Ureter (tissue), 1 donor: ENCODE data around the gene SPEF2. TPM values are rescaled to one million over a fixed set of nuclear protein-coding genes. Genes with fewer than 3 reads are reported as not detected.

Source experiments
- DNase-seq: peaks from one replicate; pipeline ENCODE4 v3.0.0-alpha.2; 2020; ENCODE audit warnings: low spot score
- total RNA-seq: library from RNA; stranded (reverse); gene quantifications from one replicate; pipeline ENCODE4 v1.2.4, GENCODE V29; 2023
- donor health status: DM: yes; HTN: yes; CAD: no.

Gene SPEF2, protein sequence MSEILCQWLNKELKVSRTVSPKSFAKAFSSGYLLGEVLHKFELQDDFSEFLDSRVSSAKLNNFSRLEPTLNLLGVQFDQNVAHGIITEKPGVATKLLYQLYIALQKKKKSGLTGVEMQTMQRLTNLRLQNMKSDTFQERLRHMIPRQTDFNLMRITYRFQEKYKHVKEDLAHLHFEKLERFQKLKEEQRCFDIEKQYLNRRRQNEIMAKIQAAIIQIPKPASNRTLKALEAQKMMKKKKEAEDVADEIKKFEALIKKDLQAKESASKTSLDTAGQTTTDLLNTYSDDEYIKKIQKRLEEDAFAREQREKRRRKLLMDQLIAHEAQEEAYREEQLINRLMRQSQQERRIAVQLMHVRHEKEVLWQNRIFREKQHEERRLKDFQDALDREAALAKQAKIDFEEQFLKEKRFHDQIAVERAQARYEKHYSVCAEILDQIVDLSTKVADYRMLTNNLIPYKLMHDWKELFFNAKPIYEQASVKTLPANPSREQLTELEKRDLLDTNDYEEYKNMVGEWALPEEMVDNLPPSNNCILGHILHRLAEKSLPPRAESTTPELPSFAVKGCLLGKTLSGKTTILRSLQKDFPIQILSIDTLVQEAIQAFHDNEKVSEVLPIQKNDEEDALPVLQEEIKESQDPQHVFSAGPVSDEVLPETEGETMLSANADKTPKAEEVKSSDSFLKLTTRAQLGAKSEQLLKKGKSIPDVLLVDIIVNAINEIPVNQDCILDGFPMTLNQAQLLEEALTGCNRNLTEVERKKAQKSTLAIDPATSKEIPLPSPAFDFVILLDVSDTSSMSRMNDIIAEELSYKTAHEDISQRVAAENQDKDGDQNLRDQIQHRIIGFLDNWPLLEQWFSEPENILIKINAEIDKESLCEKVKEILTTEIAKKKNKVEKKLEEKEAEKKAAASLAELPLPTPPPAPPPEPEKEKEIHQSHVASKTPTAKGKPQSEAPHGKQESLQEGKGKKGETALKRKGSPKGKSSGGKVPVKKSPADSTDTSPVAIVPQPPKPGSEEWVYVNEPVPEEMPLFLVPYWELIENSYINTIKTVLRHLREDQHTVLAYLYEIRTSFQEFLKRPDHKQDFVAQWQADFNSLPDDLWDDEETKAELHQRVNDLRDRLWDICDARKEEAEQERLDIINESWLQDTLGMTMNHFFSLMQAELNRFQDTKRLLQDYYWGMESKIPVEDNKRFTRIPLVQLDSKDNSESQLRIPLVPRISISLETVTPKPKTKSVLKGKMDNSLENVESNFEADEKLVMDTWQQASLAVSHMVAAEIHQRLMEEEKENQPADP (N-terminal part only)
- total RNA-seq, result 12.9 TPM

DNA sequence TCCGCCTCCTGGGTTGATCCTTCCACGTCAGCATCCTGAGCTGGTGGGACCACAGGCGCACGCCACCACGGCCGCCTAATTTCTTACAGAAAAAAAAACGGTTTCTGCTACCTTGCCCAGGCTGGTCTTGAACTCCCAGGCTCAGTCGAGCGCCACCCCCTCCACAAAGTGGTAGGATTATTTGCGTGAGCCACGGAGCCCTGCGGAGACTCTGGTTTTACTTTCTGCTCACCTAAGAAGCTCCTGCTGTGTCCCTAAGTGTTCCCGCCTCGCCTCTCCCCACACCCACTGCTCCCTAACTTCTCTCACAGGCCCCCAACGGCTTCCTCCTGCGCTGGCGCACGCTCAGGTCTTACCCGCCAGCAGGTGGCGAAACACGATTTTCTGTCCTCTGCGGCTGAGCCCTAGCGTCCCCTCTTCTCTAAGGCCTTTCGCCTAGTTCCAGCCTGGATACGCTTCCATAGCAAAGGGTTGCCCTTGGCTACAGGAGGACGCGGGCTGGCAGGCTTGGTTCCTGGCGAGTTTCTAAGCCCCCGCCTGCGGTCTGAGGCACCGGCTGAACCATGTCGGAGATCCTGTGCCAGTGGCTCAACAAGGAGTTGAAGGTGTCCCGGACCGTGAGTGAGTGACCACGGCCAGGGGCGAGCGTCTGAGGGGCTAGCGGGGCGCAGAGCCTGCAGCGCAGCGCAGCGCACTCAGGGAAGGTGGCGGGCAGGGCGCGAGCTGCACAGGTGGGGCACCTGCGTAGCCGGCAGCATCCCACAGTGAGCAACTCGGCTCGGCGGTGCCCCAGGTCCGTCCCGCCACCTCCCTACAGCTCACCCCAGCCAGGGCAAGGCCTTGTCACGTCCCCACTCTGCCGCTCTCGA is at the start of gene SPEF2:
Gene SPEF2, plus strand, starts transcription at position 429 of the 869 bp plus-strand sequence. Its CDS starts 135 bp downstream, at position 564.
- peak; percentile 81 for DNase-seq

DNA sequence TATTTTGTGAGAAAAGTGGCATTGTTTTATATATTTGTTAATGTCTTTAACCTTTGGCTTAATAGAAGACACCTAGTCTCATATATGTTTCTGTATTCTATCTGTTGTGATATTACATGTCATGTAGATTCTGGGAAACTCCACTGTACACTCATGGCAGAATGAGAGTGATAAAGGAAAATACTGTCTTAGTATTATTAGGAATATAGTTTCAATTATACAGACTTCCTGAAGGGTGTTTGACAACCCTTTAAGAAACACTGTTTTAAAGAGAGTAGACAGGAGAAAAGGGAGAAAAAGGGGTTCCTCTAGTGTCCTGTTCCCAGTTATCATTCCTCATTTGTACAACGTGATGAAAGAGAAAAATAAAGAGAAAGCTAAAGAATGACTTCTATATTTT is 42.1 kb upstream of the SPEF2 start:
- DNase-seq, result no peak

- DNase-seq, result no peak
Observed at GRCh38 chr5:35587419-35587818, 30.2 kb upstream of the SPEF2 start.

DNA sequence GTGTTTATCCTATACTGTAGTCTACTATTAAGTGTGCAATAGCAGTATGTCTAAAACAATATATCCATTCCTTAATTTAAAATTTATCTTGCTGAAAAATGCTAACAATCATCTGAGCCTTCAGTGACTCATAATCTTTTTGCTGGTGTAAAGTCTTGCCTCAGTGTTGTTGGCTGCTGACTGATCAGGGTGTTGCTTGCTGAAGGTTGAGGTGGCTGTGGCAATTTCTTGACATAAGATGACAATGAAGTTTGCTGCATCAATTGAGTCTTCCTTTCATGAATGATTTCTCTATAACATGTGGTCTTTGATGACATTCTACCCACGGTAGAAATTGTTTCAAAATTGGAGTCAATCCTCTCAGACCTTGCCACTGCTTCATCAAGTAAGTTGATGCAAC is 24.3 kb upstream of the SPEF2 start:
- DNase-seq, result no peak

DNA sequence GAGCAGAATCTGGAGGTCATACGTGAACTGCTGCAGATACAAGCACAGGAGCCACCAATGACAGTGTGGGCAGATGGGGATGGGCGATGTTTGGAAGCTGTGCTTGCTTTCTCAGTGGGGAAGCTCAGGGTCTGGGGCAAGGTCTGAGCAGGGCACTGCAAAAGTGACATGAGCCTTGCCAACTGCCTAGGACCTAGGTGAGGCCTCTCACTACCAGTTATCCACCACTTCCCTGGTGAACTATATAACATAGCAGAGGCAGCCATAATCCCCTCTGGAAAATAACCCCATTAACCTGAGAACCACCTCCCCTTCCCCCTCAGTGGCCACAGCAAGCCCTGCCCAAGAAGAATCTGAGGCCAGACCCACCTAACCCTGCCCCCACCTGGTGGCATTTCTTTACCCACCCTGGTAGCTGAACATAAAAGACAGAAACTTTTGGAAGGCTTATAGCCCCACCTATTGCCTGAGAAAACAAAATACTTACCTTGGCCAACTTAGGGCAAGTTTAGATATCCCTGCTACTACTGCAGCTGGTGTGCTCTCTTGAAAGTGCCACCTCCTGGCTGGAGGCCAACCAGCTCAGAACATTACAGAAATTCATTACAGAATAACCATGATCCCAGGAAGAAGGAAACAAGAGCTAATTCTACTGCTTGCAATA is 18.8 kb upstream of the SPEF2 start:
- no peak for DNase-seq

DNA sequence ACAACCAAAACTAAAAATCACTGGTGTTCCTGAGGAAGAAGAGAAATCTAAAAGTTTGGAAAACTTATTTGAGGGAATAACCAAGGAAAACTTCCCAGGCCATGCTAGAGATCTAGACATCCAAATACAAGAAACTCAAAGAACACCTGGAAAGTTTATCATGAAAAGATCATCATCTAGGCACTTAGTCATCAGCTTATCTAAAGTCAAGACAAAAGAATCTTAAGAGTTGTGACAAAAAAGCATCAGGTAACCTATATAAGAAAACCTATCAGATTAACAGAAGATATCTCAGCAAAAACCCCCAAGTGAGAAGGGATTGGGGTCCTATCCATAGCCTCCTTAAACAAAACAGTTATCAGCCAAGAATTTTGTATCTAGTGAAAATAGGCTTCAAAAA is 17.1 kb upstream of the SPEF2 start:
- DNase-seq, result no peak

- DNase-seq, result no peak
Observed at GRCh38 chr5:35608881-35609779, 8.5 kb upstream of the SPEF2 start.

GRCh38 chr5:35617060-35617434 is 616 bp upstream of the SPEF2 start:
- no peak for DNase-seq

DNA sequence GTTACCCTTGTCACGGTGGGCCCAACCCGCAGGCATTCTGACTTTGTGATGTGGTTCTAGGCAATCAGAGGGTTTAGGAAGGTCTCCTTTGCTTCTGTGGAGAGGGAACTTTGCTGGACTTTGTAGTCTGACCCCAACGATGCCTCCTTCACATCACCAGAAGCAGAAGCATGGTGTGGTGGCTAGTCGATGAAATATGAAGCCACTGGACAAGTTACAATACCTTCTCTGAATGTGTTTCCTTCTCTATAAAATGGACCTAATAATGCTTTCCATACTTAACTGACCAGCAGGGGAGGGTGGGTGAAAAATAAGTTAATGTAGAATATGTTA is 607 bp downstream of the SPEF2 start:
- DNase-seq, result no peak

DNA sequence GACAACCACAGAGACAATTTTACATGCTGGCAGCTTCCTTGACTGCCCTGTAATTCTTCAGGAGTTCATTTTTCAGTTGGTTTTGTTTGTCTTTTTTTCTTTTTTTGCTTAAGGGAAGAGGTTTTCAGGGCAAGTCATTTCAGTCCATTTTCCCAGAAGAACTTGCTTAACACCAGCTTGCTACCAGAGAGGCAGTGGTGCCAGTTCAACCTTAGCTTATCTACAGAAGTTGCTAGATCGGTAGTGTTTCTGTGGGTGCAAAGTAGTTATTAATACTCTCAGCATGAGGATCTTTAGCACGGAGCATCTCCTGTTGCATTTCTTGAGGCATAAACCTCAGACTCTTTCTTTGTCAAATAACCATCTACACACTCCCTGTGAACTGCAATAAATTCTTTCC is 1.1 kb downstream of the SPEF2 start:
- no peak for DNase-seq

GRCh38 chr5:35622974-35623373 is 5.3 kb downstream of the SPEF2 start:
- DNase-seq, result no peak

DNA sequence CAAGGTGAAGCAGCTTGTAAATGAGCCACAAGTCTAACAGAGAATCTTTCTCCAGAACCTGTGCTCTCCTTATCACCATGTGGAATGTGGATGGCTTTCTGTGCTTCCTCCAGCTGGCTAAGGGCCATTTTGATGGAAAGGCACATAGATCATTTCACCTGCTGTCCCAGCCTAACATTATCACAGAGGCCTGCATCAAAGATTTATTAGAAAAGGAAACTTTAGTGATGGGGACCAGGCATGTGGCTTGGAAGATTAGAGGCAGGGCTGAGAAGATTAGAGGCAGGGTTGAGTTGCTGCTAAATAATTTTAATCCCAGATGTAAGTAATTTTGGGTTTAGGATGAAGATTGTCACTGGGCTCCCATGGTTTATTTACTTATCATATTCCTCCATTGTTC is 6.3 kb downstream of the SPEF2 start:
- DNase-seq, result no peak

- no peak for DNase-seq
Observed at GRCh38 chr5:35626108-35626507, 8.4 kb downstream of the SPEF2 start.

- DNase-seq, result no peak
Observed at GRCh38 chr5:35626553-35626952, 8.9 kb downstream of the SPEF2 start.

- no peak for DNase-seq
Observed at GRCh38 chr5:35634326-35634725, 16.7 kb downstream of the SPEF2 start.

GRCh38 chr5:35640623-35641022 is 23.0 kb downstream of the SPEF2 start:
- DNase-seq, result no peak

- DNase-seq, result no peak
Observed at GRCh38 chr5:35644543-35644942, 26.9 kb downstream of the SPEF2 start.

DNA sequence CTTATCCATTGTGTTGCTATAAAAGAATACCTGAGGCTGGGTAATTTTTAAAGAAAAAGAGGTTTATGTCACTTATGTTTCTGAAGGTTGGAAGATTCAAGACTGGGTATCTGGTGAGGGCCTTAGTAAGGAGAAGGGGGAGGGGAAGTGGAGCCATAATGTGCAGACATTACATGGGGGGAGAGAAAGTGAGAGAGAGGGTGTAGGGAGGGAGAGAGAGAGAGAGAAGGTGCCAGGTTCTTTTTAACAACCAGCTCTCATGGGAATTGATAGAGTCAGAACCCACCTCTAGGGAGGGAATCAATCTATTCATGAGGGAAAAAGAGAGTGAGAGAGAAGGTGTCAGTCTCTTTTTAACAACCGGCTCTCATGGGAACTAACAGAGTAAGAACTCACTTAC is 29.5 kb downstream of the SPEF2 start:
- no peak for DNase-seq

DNA sequence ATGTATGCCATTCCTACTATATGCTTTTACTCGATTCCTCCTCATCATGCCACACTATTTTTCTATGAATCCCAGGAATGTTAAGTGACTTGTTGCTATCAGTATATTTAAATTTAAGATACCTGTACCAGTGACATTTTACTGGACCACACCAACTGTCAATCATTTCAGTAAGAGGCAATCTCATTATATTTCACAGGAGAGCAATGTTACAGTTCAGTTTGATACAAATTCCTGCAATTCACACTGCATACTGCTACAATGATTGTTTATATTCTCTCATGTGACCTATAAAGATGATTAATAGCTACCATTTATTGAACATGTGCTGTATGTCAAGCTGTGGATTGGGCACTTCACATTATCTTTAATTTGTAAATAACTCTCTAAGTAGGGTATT is 30.0 kb downstream of the SPEF2 start:
- DNase-seq, result no peak
